IMR-90 (cell line): Measurements from ENCODE around the gene SUB1. TPM values are rescaled to one million over a fixed set of nuclear protein-coding genes. Genes with fewer than 3 reads are reported as not detected.

Experiments
- ATAC-seq: fragments of 200-7000 bp; cut with Tn5 transposase; 2 replicates; pipeline ENCODE4 v1.9.1; 2020; ENCODE audit warnings: low read depth, mild to moderate bottlenecking, moderate library complexity
- BruUV-seq: library from RNA; stranded (reverse); fragments of 400-500 nt; replicated peaks from 2 replicates; lab custom pipeline; 2021; lab: Mats Ljungman, UMichigan
- CTCF ChIA-PET: fragments of 300-600 bp; formaldehyde crosslinking; extraction: SDS; loops from one replicate; lab custom pipeline; 2021; ENCODE audit warnings: antibody characterized with exemption; lab: Yijun Ruan, JAX
- POLR2A ChIA-PET: fragments of 300-600 bp; sonication (Branson Sonifier 250); formaldehyde crosslinking; loops from one replicate; lab custom pipeline; 2022; ENCODE audit warnings: antibody characterized with exemption; ENCODE audit not compliant: unreplicated experiment; lab: Charles Lee
- DNase-seq: peaks from one replicate; pipeline ENCODE4 v3.0.0; 2013
- H2AFZ ChIP-seq: replicated peaks from 2 replicates; pipeline ENCODE3; 2013; ENCODE audit warnings: low read length, mild to moderate bottlenecking; ENCODE audit not compliant: poor library complexity
- H2AK5ac ChIP-seq: 2 replicates; pipeline ENCODE4 v1.6.1; 2013; ENCODE audit warnings: low read depth, low read length, inconsistent platforms
- H2AK9ac ChIP-seq: replicated peaks from 2 replicates; pipeline ENCODE3; 2013; ENCODE audit warnings: mild to moderate bottlenecking, low read depth, low read length, moderate library complexity; ENCODE audit not compliant: poor library complexity
- H2BK120ac ChIP-seq: 2 replicates; pipeline ENCODE4 v1.6.1; 2013; ENCODE audit warnings: low read depth, low read length, inconsistent platforms
- H2BK15ac ChIP-seq: 3 replicates; pipeline ENCODE4 v1.6.1; 2013; ENCODE audit warnings: low read depth, low read length, inconsistent platforms
- H2BK20ac ChIP-seq: 2 replicates; pipeline ENCODE4 v1.6.1; 2013; ENCODE audit warnings: low read depth, mild to moderate bottlenecking, inconsistent platforms, low read length, moderate library complexity
- H2BK5ac ChIP-seq: 2 replicates; pipeline ENCODE4 v1.6.1; 2013; ENCODE audit warnings: mild to moderate bottlenecking, low read depth, low read length, inconsistent platforms; ENCODE audit not compliant: poor library complexity, severe bottlenecking
- H3K14ac ChIP-seq: replicated peaks from 2 replicates; pipeline ENCODE4 v1.6.1; 2013; ENCODE audit warnings: low read depth, low read length, inconsistent platforms
- H3K18ac ChIP-seq: 2 replicates; pipeline ENCODE4 v1.6.1; 2013; ENCODE audit warnings: low read depth, low read length, control low read depth
- H3K23ac ChIP-seq: 2 replicates; pipeline ENCODE4 v1.6.1; 2013; ENCODE audit warnings: low read depth, low read length, inconsistent platforms
- H3K27ac ChIP-seq: 2 replicates; pipeline ENCODE4 v1.5.1; 2013; ENCODE audit warnings: mild to moderate bottlenecking, control low read depth, low read length; ENCODE audit not compliant: insufficient read depth
- H3K27me3 ChIP-seq: 2 replicates; pipeline ENCODE4 v1.6.1; 2013; ENCODE audit warnings: low read length; ENCODE audit not compliant: control insufficient read depth, insufficient read depth
- H3K36me3 ChIP-seq: 2 replicates; pipeline ENCODE4 v1.6.1; 2013; ENCODE audit warnings: low read length, mixed read lengths; ENCODE audit not compliant: control insufficient read depth, insufficient read depth
- H3K4ac ChIP-seq: 2 replicates; pipeline ENCODE4 v1.6.1; 2013; ENCODE audit warnings: low read depth, low read length, inconsistent platforms
- H3K4me1 ChIP-seq: 2 replicates; pipeline ENCODE4 v1.6.1; 2013; ENCODE audit warnings: low read length, mixed read lengths; ENCODE audit not compliant: control insufficient read depth, insufficient read depth
- H3K4me2 ChIP-seq: 2 replicates; pipeline ENCODE4 v1.6.1; 2013; ENCODE audit warnings: low read depth, mild to moderate bottlenecking, control low read depth, low read length, moderate library complexity
- H3K4me3 ChIP-seq: 2 replicates; pipeline ENCODE4 v1.5.1; 2013; ENCODE audit warnings: low read depth, mild to moderate bottlenecking, control low read depth, low read length, moderate library complexity; ENCODE audit not compliant: insufficient read depth
- H3K56ac ChIP-seq: 2 replicates; pipeline ENCODE4 v1.6.1; 2013; ENCODE audit warnings: low read length, inconsistent platforms; ENCODE audit not compliant: insufficient read depth; ENCODE audit errors: extremely low read depth
- H3K79me1 ChIP-seq, 2 experiments: 2 replicates each; pipeline ENCODE4 v1.6.1; 2013; ENCODE audit warnings: low read length in 2 of 2, inconsistent platforms in 1 of 2, low read depth in 1 of 2
- H3K9ac ChIP-seq: 2 replicates; pipeline ENCODE4 v1.6.1; 2013; ENCODE audit warnings: low read depth, low read length, control low read depth
- H3K9me1 ChIP-seq: 2 replicates; pipeline ENCODE4 v1.6.1; 2013; ENCODE audit warnings: low read length, inconsistent platforms; ENCODE audit not compliant: insufficient read depth
- H3K9me3 ChIP-seq: 2 replicates; pipeline ENCODE4 v1.6.1; 2013; ENCODE audit warnings: low read length; ENCODE audit not compliant: control insufficient read depth, insufficient read depth
- H4K20me1 ChIP-seq: 2 replicates; pipeline ENCODE4 v1.6.1; 2013; ENCODE audit warnings: low read length, inconsistent platforms; ENCODE audit not compliant: insufficient read depth
- H4K5ac ChIP-seq: 2 replicates; pipeline ENCODE4 v1.6.1; 2013; ENCODE audit warnings: mild to moderate bottlenecking, low read depth, low read length, control low read depth
- H4K8ac ChIP-seq, 2 experiments: 2 replicates each; pipeline ENCODE4 v1.6.1; 2013; ENCODE audit warnings: low read depth in 2 of 2, low read length in 2 of 2, control low read depth in 1 of 2, inconsistent platforms in 1 of 2
- H4K91ac ChIP-seq: 2 replicates; pipeline ENCODE4 v1.6.1; 2013; ENCODE audit warnings: low read depth, low read length, inconsistent platforms; ENCODE audit not compliant: insufficient read depth
- BHLHE40 ChIP-seq: fragments of 150-350 bp; IDR thresholded peaks from 2 replicates; pipeline ENCODE4 v1.6.1; 2016; ENCODE audit warnings: mild to moderate bottlenecking, low read depth, low read length
- CEBPB ChIP-seq: IDR thresholded peaks from 2 replicates; pipeline ENCODE4 v1.6.1; 2012; ENCODE audit warnings: low read depth, low read length, improper control_type of control experiment
- CHD1 ChIP-seq: IDR thresholded peaks from 2 replicates; pipeline ENCODE4 v1.6.1; 2012; ENCODE audit warnings: low read depth, low read length, improper control_type of control experiment
- CTCF ChIP-seq: conservative IDR thresholded peaks from 2 replicates; pipeline ENCODE4 v1.5.1; 2012; ENCODE audit warnings: mild to moderate bottlenecking, low read depth, low read length, improper control_type of control experiment
- ELK1 ChIP-seq: fragments of 150-350 bp; IDR thresholded peaks from 2 replicates; pipeline ENCODE4 v1.6.1; 2016; ENCODE audit warnings: low read depth, mild to moderate bottlenecking, low read length, moderate library complexity, borderline replicate concordance
- FOS ChIP-seq: fragments of 150-350 bp; IDR thresholded peaks from 2 replicates; pipeline ENCODE4 v1.6.1; 2016; ENCODE audit warnings: low read depth, low read length
- MAFK ChIP-seq: IDR thresholded peaks from 2 replicates; pipeline ENCODE4 v1.6.1; 2012; ENCODE audit warnings: low read depth, low read length, improper control_type of control experiment
- MAZ ChIP-seq: IDR thresholded peaks from 2 replicates; pipeline ENCODE4 v1.6.1; 2012; ENCODE audit warnings: low read depth, mild to moderate bottlenecking, low read length, improper control_type of control experiment, moderate library complexity, borderline replicate concordance
- MXI1 ChIP-seq: IDR thresholded peaks from 2 replicates; pipeline ENCODE4 v1.6.1; 2012; ENCODE audit warnings: low read depth, mild to moderate bottlenecking, low read length, moderate library complexity, borderline replicate concordance
- NFE2L2 ChIP-seq: fragments of 150-350 bp; IDR thresholded peaks from 2 replicates; pipeline ENCODE4 v1.6.1; 2016; ENCODE audit warnings: low read depth, mild to moderate bottlenecking, low read length
- POLR2A ChIP-seq: IDR thresholded peaks from 2 replicates; pipeline ENCODE4 v1.6.1; 2012; ENCODE audit warnings: mild to moderate bottlenecking, low read depth, low read length
- RAD21 ChIP-seq: IDR thresholded peaks from 2 replicates; pipeline ENCODE4 v1.6.1; 2012; ENCODE audit warnings: low read length, improper control_type of control experiment
- RCOR1 ChIP-seq: IDR thresholded peaks from 2 replicates; pipeline ENCODE4 v1.6.1; 2012; ENCODE audit warnings: mild to moderate bottlenecking, low read length, improper control_type of control experiment; ENCODE audit not compliant: insufficient replicate concordance
- RFX5 ChIP-seq: IDR thresholded peaks from 2 replicates; pipeline ENCODE4 v1.8.0; 2012; ENCODE audit warnings: low read depth, mild to moderate bottlenecking, low read length, moderate library complexity
- SMC3 ChIP-seq: fragments of 150-350 bp; IDR thresholded peaks from 2 replicates; pipeline ENCODE4 v1.6.1; 2016; ENCODE audit warnings: low read depth, mild to moderate bottlenecking, antibody characterized with exemption, low read length, moderate library complexity
- USF2 ChIP-seq: fragments of 150-350 bp; IDR thresholded peaks from 2 replicates; pipeline ENCODE4 v1.6.1; 2017; ENCODE audit warnings: mild to moderate bottlenecking, antibody characterized with exemption, low read length, low read depth
- WGBS, 2 experiments: methylation state at CpG; one replicate each; pipeline versions ENCODE4 v1.1.5 to v1.1.7; 2013; ENCODE audit warnings: missing lambda C conversion rate in 2 of 2; ENCODE audit not compliant: insufficient read length in 1 of 2; ENCODE audit errors: extremely low coverage in 2 of 2; 5-methylcytosine and 5-hydroxymethylcytosine counted together
- dilution Hi-C: fragments of 300-500 bp; cut with HindIII; formaldehyde crosslinking; loops from one replicate; pipeline ENCODE4 v1.14.3; 2018; ENCODE audit warnings: low sequenced_read_pairs; ENCODE audit not compliant: unreplicated experiment
- in situ Hi-C: fragments of 300-500 bp; cut with MboI; formaldehyde crosslinking; loops from 3 replicates; pipeline ENCODE4 v1.14.3; 2019; ENCODE audit warnings: low sequenced_read_pairs, inconsistent platforms, mixed read lengths
- intact Hi-C: fragments of 100-400 bp; cut with micrococcal nuclease; formaldehyde crosslinking; loops from 2 replicates; pipeline ENCODE4 v1.10.0; 2022
- polyA plus RNA-seq, 3 experiments: library from polyadenylated mRNA; depleted of rRNA; stranded (reverse); fragments of >200 nt; gene quantifications; 2 replicates each; pipeline ENCODE4 v1.2.3, GENCODE V29; 2012; ENCODE audit warnings: low replicate concordance in 1 of 3
- total RNA-seq: library from RNA; depleted of rRNA; stranded (reverse); fragments of >200 nt; gene quantifications from 2 replicates; pipeline ENCODE4 v1.2.3, GENCODE V29; 2012

SUB1 gene
- total and polyA plus RNA-seq, 2 of the 4 experiments (the other 2 are of a cell fraction) = 19.5 to 155 TPM

- WGBS, 2 experiments = 20% methylated on average over 1 of the region's 2 CpGs; no CpG with 5 or more reads in 1 of the 2 experiments
Measured at GRCh38 chr5:32618962-32619361, 33.6 kb downstream of the SUB1 start.

More at GRCh38 chr5:32618962-32619361, 33.6 kb downstream of the SUB1 start:
- Histone ChIP-seq H3K9ac (no peak overlapping the region), H4K8ac (no peak overlapping the region), H3K9me1 (no peaks in the 10 kb centered on the region), H3K9me3 (no peaks in the 10 kb centered on the region), H3K4me2 (no peak overlapping the region), H4K5ac (no peak overlapping the region), H2BK120ac (no peak overlapping the region), H2BK20ac (no peak overlapping the region), H3K36me3 (no peaks in the 10 kb centered on the region), H3K4ac (no peak overlapping the region), H2AK9ac (no peak overlapping the region), H3K23ac (no peak overlapping the region), H4K91ac (no peak overlapping the region; the same call in 1 of the 2 replicates), H3K27me3 (no peaks in the 10 kb centered on the region), H2AK5ac (no peak overlapping the region), H3K18ac (no peak overlapping the region), H3K79me1 (no peaks in the 10 kb centered on the region), H3K27ac (no peak overlapping the region), H2BK5ac (no peak overlapping the region), H3K4me1 (peaks cover 1% of the 10 kb centered on the region; the same call in 1 of the 2 replicates), H4K20me1 (no peaks in the 10 kb centered on the region), H3K4me3 (no peak overlapping the region), H3K14ac (no peak overlapping the region), H2BK15ac (no peak overlapping the region), H2AFZ (no peak overlapping the region), H3K56ac (no peak overlapping the region)
- no peak for ATAC-seq
- TF ChIP-seq NFE2L2 (no peak), ELK1 (no peak), CEBPB (no peak), SMC3 (no peak), RAD21 (no peak), BHLHE40 (no peak), POLR2A (no peak), MAZ (no peak), CHD1 (no peak), RFX5 (no peak), CTCF (no peak), MXI1 (no peak), RCOR1 (no peak), MAFK (no peak), FOS (no peak), USF2 (no peak)
- intact Hi-C loops (loop anchor here (10.0 kb wide), 1 partner anchor 296 kb away; no protein-coding TSS in a partner anchor), dilution Hi-C loops (no loop called here), in situ Hi-C loops (loop anchor here (10.0 kb wide), 1 partner anchor 374 kb away; no protein-coding TSS in a partner anchor)
- POLR2A ChIA-PET = no interaction called here
- no peak for DNase-seq
- BruUV-seq = no TSS peak
- CTCF ChIA-PET = no interaction called here
